OCI-LY7 (cell line): ENCODE data around the gene PPP1R16B.

Experiments
- CTCF ChIP-seq: fragments of 200-600 bp; sonication (generic); conservative IDR thresholded peaks from 2 replicates; pipeline ENCODE4 v1.5.1; 2014; ENCODE audit warnings: mild to moderate bottlenecking, antibody characterized with exemption, low read length, moderate library complexity, mixed read lengths
- EZH2phosphoT487 ChIP-seq: fragments of 200-600 bp; sonication (generic); IDR thresholded peaks from 2 replicates; pipeline ENCODE4 v1.6.1; 2018; ENCODE audit warnings: low read depth, borderline replicate concordance, mild to moderate bottlenecking, mixed run types, antibody characterized with exemption, low read length, moderate library complexity, mixed read lengths

GRCh38 chr20:38776363-38776762 lies 29.1 kb upstream of the PPP1R16B start:
- TF ChIP-seq CTCF (no peak), EZH2phosphoT487 (no peak)
